Left renal pelvis (tissue), 4 donors: ENCODE measurements around the gene JAG1. TPM values are rescaled to one million over a fixed set of nuclear protein-coding genes. Genes with fewer than 3 reads are reported as not detected.

Experiments used
- DNase-seq, 4 donors: peaks; one replicate each; pipeline ENCODE4 v3.0.0-alpha.2; 2013; ENCODE audit warnings: low read depth in 4 of 4, low spot score in 3 of 4
- polyA plus RNA-seq, 4 donors: library from polyadenylated mRNA; unstranded; fragments of 120-200 nt; gene quantifications; one replicate each; pipeline ENCODE4 v1.2.1, GENCODE V29; 2013; ENCODE audit not compliant: insufficient read length in 4 of 4

The JAG1 gene
- 100 to 1,000 TPM in 3 of 4 donors, 10 to 100 TPM in 1; 27.4 to 203 (median 182) TPM for polyA plus RNA-seq

- DNase-seq, result peak; percentile 95 to 96 (median 96)
These were observed at the start of gene JAG1 for GRCh38 chr20:10673842-10674683. TSS of gene JAG1 (minus strand) at chr20:10673999. CDS start at chr20:10673530, 469 bp downstream.

- no peak for DNase-seq
These were observed 48.2 kb upstream of the JAG1 start for GRCh38 chr20:10721976-10722375.

- no peak for DNase-seq
These were observed 47.5 kb upstream of the JAG1 start for GRCh38 chr20:10721137-10721896.

GRCh38 chr20:10720565-10720964, 46.8 kb upstream of the JAG1 start:
- no peak for DNase-seq

- DNase-seq, result no peak
These were observed 46.1 kb upstream of the JAG1 start for GRCh38 chr20:10719740-10720385.

- no peak for DNase-seq
These were observed 44.9 kb upstream of the JAG1 start for GRCh38 chr20:10718661-10719060.

- no peak for DNase-seq
These were observed 43.1 kb upstream of the JAG1 start for GRCh38 chr20:10716855-10717254.

- DNase-seq, result no peak
These were observed 41.2 kb upstream of the JAG1 start for GRCh38 chr20:10715035-10715434.

GRCh38 chr20:10714236-10714975, 40.6 kb upstream of the JAG1 start:
- DNase-seq, result no peak

GRCh38 chr20:10713161-10713560, 39.4 kb upstream of the JAG1 start:
- DNase-seq, result no peak

GRCh38 chr20:10711903-10712451, 38.2 kb upstream of the JAG1 start:
- no peak for DNase-seq

GRCh38 chr20:10710991-10711775, 37.4 kb upstream of the JAG1 start:
- no peak for DNase-seq

GRCh38 chr20:10709916-10710315, 36.1 kb upstream of the JAG1 start:
- no peak for DNase-seq

- no peak for DNase-seq
These were observed 34.8 kb upstream of the JAG1 start for GRCh38 chr20:10708351-10709185.

- no peak for DNase-seq
These were observed 34.0 kb upstream of the JAG1 start for GRCh38 chr20:10707791-10708190.

GRCh38 chr20:10707068-10707467, 33.3 kb upstream of the JAG1 start:
- no peak for DNase-seq

GRCh38 chr20:10706460-10706811, 32.6 kb upstream of the JAG1 start:
- no peak for DNase-seq

GRCh38 chr20:10705801-10706459, 32.1 kb upstream of the JAG1 start:
- DNase-seq, result no peak
